GM23248 (cell line): ENCODE data around the gene PTPRK. TPM values are rescaled to one million over a fixed set of nuclear protein-coding genes. Genes with fewer than 3 reads are reported as not detected.

Experiments
- DNase-seq: peaks from one replicate; pipeline ENCODE4 v3.0.0-alpha.2; 2015
- H2AFZ ChIP-seq: fragments of 200-600 bp; sonication (generic); 2 replicates; pipeline ENCODE4 v1.6.1; 2016; ENCODE audit warnings: antibody characterized with exemption
- H3F3A ChIP-seq: fragments of 200-600 bp; sonication (generic); 2 replicates; pipeline ENCODE4 v1.6.1; 2016; ENCODE audit warnings: mild to moderate bottlenecking, antibody characterized with exemption, mixed run types; ENCODE audit not compliant: insufficient read depth
- H3K27ac ChIP-seq: fragments of 200-600 bp; sonication (generic); 2 replicates; pipeline ENCODE4 v1.5.1; 2016; ENCODE audit warnings: mild to moderate bottlenecking
- H3K27me3 ChIP-seq: fragments of 200-600 bp; sonication (generic); replicated peaks from 2 replicates; pipeline ENCODE4 v1.6.1; 2016; ENCODE audit warnings: mild to moderate bottlenecking; ENCODE audit not compliant: insufficient read depth
- H3K36me3 ChIP-seq: fragments of 200-600 bp; sonication (generic); 2 replicates; pipeline ENCODE4 v1.6.1; 2016; ENCODE audit warnings: low read depth, mild to moderate bottlenecking
- H3K4me1 ChIP-seq: fragments of 200-600 bp; sonication (generic); 2 replicates; pipeline ENCODE4 v1.6.1; 2016; ENCODE audit warnings: mild to moderate bottlenecking; ENCODE audit not compliant: insufficient read depth
- H3K4me2 ChIP-seq: fragments of 200-600 bp; sonication (generic); one replicate; pipeline ENCODE4 v1.6.1; 2016; ENCODE audit warnings: mild to moderate bottlenecking; ENCODE audit not compliant: unreplicated experiment
- H3K4me3 ChIP-seq: fragments of 200-600 bp; sonication (generic); 2 replicates; pipeline ENCODE4 v1.5.1; 2016; ENCODE audit warnings: mild to moderate bottlenecking
- H3K79me2 ChIP-seq: fragments of 200-600 bp; sonication (generic); 2 replicates; pipeline ENCODE4 v1.6.1; 2016; ENCODE audit warnings: mild to moderate bottlenecking; ENCODE audit not compliant: insufficient read depth
- H3K9ac ChIP-seq: fragments of 200-600 bp; sonication (generic); 2 replicates; pipeline ENCODE4 v1.6.1; 2016; ENCODE audit warnings: mild to moderate bottlenecking
- H3K9me2 ChIP-seq: fragments of 200-600 bp; sonication (generic); 2 replicates; pipeline ENCODE4 v1.6.1; 2016; ENCODE audit warnings: mixed run types, mild to moderate bottlenecking, moderate library complexity; ENCODE audit not compliant: insufficient read depth
- H3K9me3 ChIP-seq: fragments of 200-600 bp; sonication (generic); one replicate; pipeline ENCODE4 v1.6.1; 2017; ENCODE audit warnings: low read depth
- H4K20me1 ChIP-seq: fragments of 200-600 bp; sonication (generic); 2 replicates; pipeline ENCODE4 v1.6.0; 2016; ENCODE audit not compliant: insufficient read depth
- EZH2 ChIP-seq: fragments of 200-600 bp; sonication (generic); IDR thresholded peaks from 2 replicates; pipeline ENCODE4 v1.6.1; 2018; ENCODE audit warnings: antibody characterized with exemption, mild to moderate bottlenecking; ENCODE audit not compliant: insufficient read depth, poor library complexity, severe bottlenecking
- EZH2phosphoT487 ChIP-seq: fragments of 200-600 bp; sonication (generic); IDR thresholded peaks from 2 replicates; pipeline ENCODE4 v1.6.1; 2018; ENCODE audit warnings: antibody characterized with exemption, moderate library complexity, mild to moderate bottlenecking, low read depth; ENCODE audit not compliant: insufficient read depth
- WGBS, 2 experiments: methylation state at CpG; one replicate each; pipeline ENCODE4 v1.1.6; 2015 to 2017; ENCODE audit warnings: low lambda C conversion rate in 2 of 2, low coverage in 1 of 2; ENCODE audit errors: missing lambda C conversion rate in 2 of 2; 5-methylcytosine and 5-hydroxymethylcytosine counted together
- in situ Hi-C: fragments of 300-500 bp; cut with MboI; formaldehyde crosslinking; loops from 2 replicates; pipeline ENCODE4 v1.15.0; 2020
- polyA plus RNA-seq: library from polyadenylated mRNA; unstranded; fragments of >200 nt; fragmentation: Nextera tagmentation; extraction: Ambion mirVana; gene quantifications from 2 replicates; pipeline ENCODE4 v1.2.1, GENCODE V29; 2016
- total RNA-seq: library from RNA; depleted of rRNA; stranded (reverse); fragments of >200 nt; shearing (Covaris generic); gene quantifications from 2 replicates; pipeline ENCODE4 v1.2.3, GENCODE V29; 2014

The PTPRK gene
- total and polyA plus RNA-seq, 2 experiments from 2014 or later, result 22.3 to 34.5 TPM

GRCh38 chr6:127952176-127952575 lies 568.2 kb downstream of the PTPRK start:
- TF ChIP-seq EZH2phosphoT487, result no peak
- no peak for TF ChIP-seq EZH2
- in situ Hi-C loops, result no loop called here
- WGBS, 2 experiments, result 88 to 89% methylated on average over 5 of the region's 5 CpGs
- no peak overlapping the region for H3K4me2 ChIP-seq
- no peaks in the 10 kb centered on the region for H3K9me2 ChIP-seq
- H3K36me3 ChIP-seq, result no peaks in the 10 kb centered on the region
- H4K20me1 ChIP-seq, result no peaks in the 10 kb centered on the region
- no peaks in the 10 kb centered on the region for H3F3A ChIP-seq
- H3K79me2 ChIP-seq, result no peaks in the 10 kb centered on the region
- H3K9ac ChIP-seq, result no peak overlapping the region
- H3K27ac ChIP-seq, result no peak overlapping the region
- no peak overlapping the region for H2AFZ ChIP-seq
- DNase-seq, result no peak
- H3K27me3 ChIP-seq, result no peaks in the 10 kb centered on the region
- no peaks in the 10 kb centered on the region for H3K4me1 ChIP-seq
- H3K4me3 ChIP-seq, result no peak overlapping the region
- no peaks in the 10 kb centered on the region for H3K9me3 ChIP-seq

DNA sequence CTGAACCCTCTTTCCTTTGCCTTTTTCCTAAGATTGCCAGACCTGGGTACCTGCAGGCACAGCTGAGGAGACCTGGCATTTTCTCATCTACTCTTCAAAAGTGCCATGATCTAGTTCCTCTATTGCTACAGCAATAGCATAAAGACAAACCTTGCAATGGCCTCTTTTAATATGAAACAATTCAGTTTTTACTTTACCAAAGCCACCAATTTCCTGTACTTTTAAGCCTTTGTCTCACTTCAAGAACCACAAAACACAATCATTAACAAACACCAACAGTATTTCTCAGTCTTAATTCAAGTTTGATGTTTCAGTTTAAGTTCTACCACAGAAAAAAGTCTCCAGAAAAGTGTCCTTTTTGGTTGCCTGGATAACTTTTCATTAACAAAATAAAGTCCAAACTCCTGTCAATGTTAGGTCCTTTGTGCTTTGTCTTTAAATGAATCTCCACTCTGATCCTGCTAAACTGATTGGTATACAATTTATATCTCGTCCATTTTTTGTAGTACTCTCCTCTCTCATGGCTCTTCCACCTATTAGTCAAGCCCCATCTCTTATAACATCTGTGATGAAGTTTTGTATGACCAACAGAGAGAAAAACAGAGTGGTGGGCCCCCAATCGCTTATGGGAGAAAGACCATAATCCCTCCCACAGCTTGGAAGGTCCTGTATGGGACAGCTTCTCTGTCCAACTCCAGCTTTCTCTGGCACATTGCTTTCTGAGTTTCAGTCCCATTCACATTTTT lies 569.1 kb downstream of the PTPRK start:
- H3K79me2 ChIP-seq, result no peaks in the 10 kb centered on the region
- H3K9ac ChIP-seq, result no peak overlapping the region
- no peaks in the 10 kb centered on the region for H3K36me3 ChIP-seq
- H3K27me3 ChIP-seq, result no peaks in the 10 kb centered on the region
- no peaks in the 10 kb centered on the region for H4K20me1 ChIP-seq
- 54 to 59% methylated on average over 2 of the region's 2 CpGs for WGBS, 2 experiments
- H3K9me2 ChIP-seq, result no peaks in the 10 kb centered on the region
- TF ChIP-seq EZH2phosphoT487 (no peak), EZH2 (no peak)
- in situ Hi-C loops, result no loop called here
- H3K4me2 ChIP-seq, result no peak overlapping the region
- no peak for DNase-seq
- H2AFZ ChIP-seq, result no peak overlapping the region
- no peak overlapping the region for H3K4me3 ChIP-seq
- no peaks in the 10 kb centered on the region for H3K9me3 ChIP-seq
- H3F3A ChIP-seq, result no peaks in the 10 kb centered on the region
- H3K27ac ChIP-seq, result no peak overlapping the region
- no peaks in the 10 kb centered on the region for H3K4me1 ChIP-seq

GRCh38 chr6:127950566-127951145 lies 569.7 kb downstream of the PTPRK start:
- H3K27ac ChIP-seq, result no peak overlapping the region
- in situ Hi-C loops, result no loop called here
- H3K4me2 ChIP-seq, result no peak overlapping the region
- DNase-seq, result no peak
- WGBS, 2 experiments, result 84 to 88% methylated on average over 8 of the region's 8 CpGs
- H2AFZ ChIP-seq, result no peak overlapping the region
- no peaks in the 10 kb centered on the region for H3F3A ChIP-seq
- H3K4me1 ChIP-seq, result no peaks in the 10 kb centered on the region
- no peaks in the 10 kb centered on the region for H3K9me3 ChIP-seq
- no peaks in the 10 kb centered on the region for H4K20me1 ChIP-seq
- H3K9me2 ChIP-seq, result no peaks in the 10 kb centered on the region
- H3K4me3 ChIP-seq, result no peak overlapping the region
- no peak overlapping the region for H3K9ac ChIP-seq
- no peaks in the 10 kb centered on the region for H3K36me3 ChIP-seq
- TF ChIP-seq EZH2phosphoT487, result no peak
- TF ChIP-seq EZH2, result no peak
- no peaks in the 10 kb centered on the region for H3K27me3 ChIP-seq
- H3K79me2 ChIP-seq, result no peaks in the 10 kb centered on the region

GRCh38 chr6:127949251-127949650 lies 571.1 kb downstream of the PTPRK start:
- H3K4me2 ChIP-seq, result no peak overlapping the region
- H3K36me3 ChIP-seq, result no peaks in the 10 kb centered on the region
- H3F3A ChIP-seq, result no peaks in the 10 kb centered on the region
- H3K9ac ChIP-seq, result no peak overlapping the region
- no peaks in the 10 kb centered on the region for H4K20me1 ChIP-seq
- TF ChIP-seq EZH2 (no peak), EZH2phosphoT487 (no peak)
- no peak overlapping the region for H3K4me3 ChIP-seq
- no peaks in the 10 kb centered on the region for H3K9me2 ChIP-seq
- no peak overlapping the region for H2AFZ ChIP-seq
- WGBS, 2 experiments, result 49 to 70% methylated on average over 3 of the region's 3 CpGs
- H3K27me3 ChIP-seq, result no peaks in the 10 kb centered on the region
- no peaks in the 10 kb centered on the region for H3K79me2 ChIP-seq
- H3K9me3 ChIP-seq, result no peaks in the 10 kb centered on the region
- no peak overlapping the region for H3K27ac ChIP-seq
- H3K4me1 ChIP-seq, result no peaks in the 10 kb centered on the region
- in situ Hi-C loops, result no loop called here
- DNase-seq, result no peak
